H1 (cell line): ENCODE results near the gene KEL. TPM values are rescaled to one million over a fixed set of nuclear protein-coding genes. Genes with fewer than 3 reads are reported as not detected.

ENCODE experiments used
- CTCF ChIA-PET: fragments of 300-600 bp; sonication (Branson Sonifier 250); formaldehyde crosslinking; loops from one replicate; lab custom pipeline; 2021; ENCODE audit not compliant: partially characterized antibody; lab: Charles Lee
- POLR2A ChIA-PET: fragments of 300-600 bp; sonication (Branson Sonifier 250); formaldehyde crosslinking; loops from one replicate; lab custom pipeline; 2021; ENCODE audit warnings: inconsistent platforms; ENCODE audit not compliant: partially characterized antibody; lab: Charles Lee
- DNase-seq, 2 experiments: peaks; one replicate each; pipeline versions ENCODE4 v3.0.0 to v3.0.0-alpha.2; 2010 to 2022; ENCODE audit warnings: low spot score in 2 of 2, low read depth in 1 of 2, mixed read lengths in 1 of 2
- FAIRE-seq: peaks from 2 replicates; lab custom pipeline; 2011; peaks lifted over from hg19 to GRCh38; lab: Jason Lieb, UNC
- H2AFZ ChIP-seq: 2 replicates; pipeline ENCODE4 v1.8.1; 2012; ENCODE audit warnings: low read length, inconsistent platforms
- H2AK5ac ChIP-seq: 2 replicates; pipeline ENCODE4 v1.6.1; 2013; ENCODE audit warnings: low read depth, low read length
- H2BK120ac ChIP-seq: replicated peaks from 2 replicates; pipeline ENCODE3; 2013; ENCODE audit warnings: low read depth, low read length, inconsistent platforms
- H2BK12ac ChIP-seq: 2 replicates; pipeline ENCODE4 v1.6.1; 2013; ENCODE audit warnings: low read depth, low read length
- H2BK15ac ChIP-seq: 2 replicates; pipeline ENCODE4 v1.6.1; 2013; ENCODE audit warnings: low read length
- H2BK20ac ChIP-seq: 2 replicates; pipeline ENCODE4 v1.6.1; 2013; ENCODE audit warnings: low read length
- H2BK5ac ChIP-seq: 2 replicates; pipeline ENCODE4 v1.6.1; 2013; ENCODE audit warnings: low read depth, low read length
- H3K14ac ChIP-seq: 2 replicates; pipeline ENCODE4 v1.6.1; 2013; ENCODE audit warnings: inconsistent platforms; ENCODE audit not compliant: insufficient read length
- H3K18ac ChIP-seq: 2 replicates; pipeline ENCODE4 v1.6.1; 2013; ENCODE audit warnings: low read length; ENCODE audit errors: extremely low read depth
- H3K23ac ChIP-seq: 2 replicates; pipeline ENCODE4 v1.6.1; 2013; ENCODE audit warnings: inconsistent platforms; ENCODE audit not compliant: insufficient read length
- H3K23me2 ChIP-seq: 2 replicates; pipeline ENCODE4 v1.6.1; 2013; ENCODE audit warnings: low read depth, low read length
- H3K27ac ChIP-seq: 2 replicates; pipeline ENCODE4 v1.6.1; 2011; ENCODE audit warnings: low read depth, low read length, inconsistent platforms
- H3K27me3 ChIP-seq, 4 experiments: replicated peaks in 1 of 4; 1 replicate in 1 of 4; 2 replicates in 3 of 4; pipeline versions ENCODE4 v1.6.1 to v1.8.1; 2011 to 2013; ENCODE audit warnings: low read length in 3 of 4, mild to moderate bottlenecking in 3 of 4, inconsistent platforms in 2 of 4, mixed read lengths in 2 of 4, moderate library complexity in 1 of 4; ENCODE audit not compliant: control insufficient read depth in 3 of 4, insufficient read depth in 3 of 4; ENCODE audit errors: extremely low read depth in 1 of 4
- H3K36me3 ChIP-seq, 4 experiments: 2 replicates each; pipeline versions ENCODE4 v1.6.1 to v1.8.1; 2011 to 2013; ENCODE audit warnings: mild to moderate bottlenecking in 4 of 4, low read length in 3 of 4, moderate library complexity in 2 of 4, control low read depth in 1 of 4, inconsistent platforms in 1 of 4; ENCODE audit not compliant: insufficient read depth in 4 of 4, control insufficient read depth in 2 of 4
- H3K4ac ChIP-seq: replicated peaks from 2 replicates; pipeline ENCODE3; 2013; ENCODE audit warnings: low read length, low read depth, mixed read lengths, inconsistent platforms; ENCODE audit not compliant: insufficient read length
- H3K4me1 ChIP-seq, 4 experiments: replicated peaks in 1 of 4; 1 replicate in 1 of 4; 2 replicates in 3 of 4; pipeline versions ENCODE4 v1.6.1 to v1.8.1; 2011 to 2013; ENCODE audit warnings: low read length in 3 of 4, inconsistent platforms in 2 of 4, mixed read lengths in 1 of 4; ENCODE audit not compliant: insufficient read depth in 4 of 4, control insufficient read depth in 3 of 4
- H3K4me2 ChIP-seq, 2 experiments: 2 replicates each; pipeline versions ENCODE4 v1.6.1 to v1.8.1; 2011 to 2013; ENCODE audit warnings: low read depth in 2 of 2, low read length in 2 of 2, control low read depth in 1 of 2, inconsistent platforms in 1 of 2, mild to moderate bottlenecking in 1 of 2; ENCODE audit not compliant: insufficient read depth in 1 of 2
- H3K4me3 ChIP-seq, 4 experiments: fragments of 200-600, 300-600 bp in 1 of 4; sonication (generic), shearing (Covaris generic), sonication (Bioruptor Twin) in 1 of 4; 2 replicates each; pipeline versions ENCODE4 v1.5.1 to v1.8.1; 2011 to 2016; ENCODE audit warnings: low read length in 4 of 4, low read depth in 3 of 4, control low read depth in 2 of 4, inconsistent platforms in 2 of 4, mild to moderate bottlenecking in 2 of 4, mixed read lengths in 1 of 4, moderate library complexity in 1 of 4; ENCODE audit not compliant: insufficient read depth in 2 of 4; ENCODE audit errors: extremely low read depth in 1 of 4
- H3K56ac ChIP-seq: replicated peaks from 2 replicates; pipeline ENCODE3; 2013; ENCODE audit warnings: low read depth, mild to moderate bottlenecking, mixed read lengths, low read length, inconsistent platforms; ENCODE audit not compliant: insufficient read length
- H3K79me1 ChIP-seq: 2 replicates; pipeline ENCODE4 v1.6.1; 2013; ENCODE audit warnings: low read depth, low read length, control low read depth
- H3K79me2 ChIP-seq, 2 experiments: 2 replicates each; pipeline versions ENCODE4 v1.6.1 to v1.8.1; 2012 to 2013; ENCODE audit warnings: low read length in 2 of 2, mild to moderate bottlenecking in 2 of 2, inconsistent platforms in 1 of 2; ENCODE audit not compliant: insufficient read depth in 2 of 2, control insufficient read depth in 1 of 2
- H3K9ac ChIP-seq, 4 experiments: replicated peaks in 1 of 4; 1 replicate in 1 of 4; 2 replicates in 3 of 4; pipeline versions ENCODE4 v1.6.1 to v1.8.1; 2011 to 2013; ENCODE audit warnings: low read depth in 3 of 4, low read length in 3 of 4, control low read depth in 2 of 4, mild to moderate bottlenecking in 2 of 4, moderate library complexity in 2 of 4, inconsistent platforms in 1 of 4; ENCODE audit errors: extremely low read depth in 1 of 4
- H3K9me3 ChIP-seq, 2 experiments: 2 replicates each; pipeline versions ENCODE4 v1.6.1 to v1.8.1; 2012 to 2013; ENCODE audit warnings: mild to moderate bottlenecking in 2 of 2, moderate library complexity in 2 of 2, control low read depth in 1 of 2, inconsistent platforms in 1 of 2, low read depth in 1 of 2, low read length in 1 of 2, mixed read lengths in 1 of 2; ENCODE audit not compliant: insufficient read depth in 2 of 2
- H4K20me1 ChIP-seq, 2 experiments: replicated peaks in 1 of 2; 2 replicates each; pipeline versions ENCODE3 to v1.8.1; 2011 to 2013; ENCODE audit warnings: inconsistent platforms in 2 of 2, low read length in 2 of 2, mild to moderate bottlenecking in 1 of 2; ENCODE audit not compliant: insufficient read depth in 2 of 2, control insufficient read depth in 1 of 2
- H4K5ac ChIP-seq: 2 replicates; pipeline ENCODE4 v1.6.1; 2013; ENCODE audit warnings: low read length, low read depth, mixed read lengths, inconsistent platforms; ENCODE audit not compliant: insufficient read length
- H4K8ac ChIP-seq: 2 replicates; pipeline ENCODE4 v1.8.0; 2013; ENCODE audit warnings: mild to moderate bottlenecking, moderate library complexity, low read length, inconsistent platforms; ENCODE audit not compliant: insufficient read depth; ENCODE audit errors: extremely low read depth
- H4K91ac ChIP-seq: replicated peaks from 2 replicates; pipeline ENCODE3; 2013; ENCODE audit warnings: low read length, mixed read lengths, inconsistent platforms; ENCODE audit not compliant: insufficient read length
- CBX8 ChIP-seq: fragments of 300-800, 300-1000 bp; sonication (generic); IDR thresholded peaks from 2 replicates; pipeline ENCODE4 v1.7.1; 2016; ENCODE audit warnings: low read depth, low read length, borderline replicate concordance
- EP300 ChIP-seq, 2 experiments: IDR thresholded peaks; 1 replicate in 1 of 2; 2 replicates in 1 of 2; pipeline ENCODE4 v1.6.1; 2011 to 2012; ENCODE audit warnings: low read depth in 2 of 2, low read length in 2 of 2, mild to moderate bottlenecking in 2 of 2, borderline replicate concordance in 1 of 2, inconsistent platforms in 1 of 2, moderate library complexity in 1 of 2
- FOSL1 ChIP-seq: IDR thresholded peaks from 2 replicates; pipeline ENCODE4 v1.6.1; 2011; ENCODE audit warnings: mild to moderate bottlenecking, low read depth, low read length, moderate library complexity; ENCODE audit not compliant: insufficient read depth
- KDM1A ChIP-seq: fragments of 200-600, 300-600 bp; sonication (generic); IDR thresholded peaks from 2 replicates; pipeline ENCODE4 v1.7.1; 2016; ENCODE audit warnings: mild to moderate bottlenecking, low read length, borderline replicate concordance
- WGBS, 2 experiments: shearing (Covaris generic) in 1 of 2; methylation state at CpG; one replicate each; pipeline versions ENCODE4 v1.1.6 to v1.1.7; 2013 to 2015; ENCODE audit warnings: low lambda C conversion rate in 2 of 2, mixed read lengths in 2 of 2, inconsistent platforms in 1 of 2, low coverage in 1 of 2, missing lambda C conversion rate in 1 of 2; ENCODE audit not compliant: insufficient replicate concordance in 2 of 2, insufficient coverage in 1 of 2, insufficient read length in 1 of 2; ENCODE audit errors: extremely low coverage in 1 of 2, missing lambda C conversion rate in 1 of 2; 5-methylcytosine and 5-hydroxymethylcytosine counted together
- polyA plus RNA-seq, 7 experiments: library from polyadenylated mRNA; depleted of rRNA in 3 of 7; stranded (reverse) in 5 of 7; unstranded in 2 of 7; fragments of >200 nt in 5 of 7; fragments of 200-250 nt in 2 of 7; gene quantifications; 1 replicate in 5 of 7; 2 replicates in 1 of 7; 4 replicates in 1 of 7; pipeline versions ENCODE4 v1.2.1 to v1.2.3, GENCODE V29; 2011 to 2013; ENCODE audit warnings: missing spikeins in 2 of 7, mixed read lengths in 2 of 7
- total RNA-seq: library from RNA; stranded (reverse); fragmentation: NEBNext Ultra II Directional; extraction: Animal tissue kit (Norgen Biotek cat#: 25700); gene quantifications from 2 replicates; pipeline ENCODE4 v1.2.1, GENCODE V29; 2021
- TF ChIP-seq, protein P1 (sequence below): IDR thresholded peaks from 2 replicates; pipeline ENCODE4 v1.6.1; 2012; ENCODE audit warnings: inconsistent platforms

The KEL gene
- total and polyA plus RNA-seq, 2 of the 8 experiments (the other 6 are each of a cell fraction or from before 2014, with no cell fraction given): 1.8 to 1.9 TPM

GRCh38 chr7:142917447-142917846 lies 44.7 kb downstream of the KEL start:
- Histone ChIP-seq H2BK20ac (no peak overlapping the region), H2AK5ac (no peak overlapping the region), H3K27ac (no peak overlapping the region), H3K36me3 (no peaks in the 10 kb centered on the region), H3K23ac (no peak overlapping the region), H3K56ac (no peak overlapping the region), H3K9me3 (no peaks in the 10 kb centered on the region), H4K91ac (no peak overlapping the region), H3K23me2 (no peaks in the 10 kb centered on the region), H3K4me2 (no peak overlapping the region), H3K79me2 (no peaks in the 10 kb centered on the region), H3K4me1 (no peaks in the 10 kb centered on the region), H3K4ac (no peak overlapping the region), H3K4me3 (no peak overlapping the region), H4K8ac (no peak overlapping the region), H3K14ac (no peak overlapping the region), H3K27me3 (no peaks in the 10 kb centered on the region), H2BK12ac (no peak overlapping the region), H2AFZ (no peak overlapping the region), H3K9ac (no peak overlapping the region), H4K20me1 (no peaks in the 10 kb centered on the region), H2BK15ac (no peak overlapping the region), H3K79me1 (no peaks in the 10 kb centered on the region), H2BK5ac (no peak overlapping the region), H3K18ac (no peak overlapping the region), H4K5ac (no peak overlapping the region), H2BK120ac (no peak overlapping the region)
- WGBS, 2 experiments: 87% methylated on average over 3 of the region's 3 CpGs; no CpG with 5 or more reads in 1 of the 2 experiments
- no peak for DNase-seq
- POLR2A ChIA-PET: no interaction called here
- FAIRE-seq: no peak
- no peak for TF ChIP-seq FOSL1
- TF ChIP-seq, protein P1, sequence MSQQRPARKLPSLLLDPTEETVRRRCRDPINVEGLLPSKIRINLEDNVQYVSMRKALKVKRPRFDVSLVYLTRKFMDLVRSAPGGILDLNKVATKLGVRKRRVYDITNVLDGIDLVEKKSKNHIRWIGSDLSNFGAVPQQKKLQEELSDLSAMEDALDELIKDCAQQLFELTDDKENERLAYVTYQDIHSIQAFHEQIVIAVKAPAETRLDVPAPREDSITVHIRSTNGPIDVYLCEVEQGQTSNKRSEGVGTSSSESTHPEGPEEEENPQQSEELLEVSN: no peak
- TF ChIP-seq CBX8: no peak
- TF ChIP-seq KDM1A: no peak
- TF ChIP-seq EP300 (IDR thresholded peaks at IDR 0.05; ENCODE audit: borderline replicate concordance in 1 of 2, low read depth in 2 of 2, low read length in 2 of 2): no peak
- CTCF ChIA-PET: interaction anchor here (1.2 to 4.3 kb wide), 6 partner anchors 8 to 37 kb away, joined by 4 to 31 read pairs (median 12); partner anchors contain the start of gene LLCFC1
